KBM-7 (cell line): ENCODE measurements around the gene PJA2.
"Not testable (repeated sequence)": the region's sequence is repeated elsewhere in the genome, so short reads cannot be mapped to it uniquely, and the experiment has no call there.

Experiments
- DNase-seq: peaks from one replicate; pipeline ENCODE4 v3.0.0-alpha.2; 2015
- in situ Hi-C: fragments of 300-500 bp; cut with MboI; formaldehyde crosslinking; loops from 2 replicates; pipeline ENCODE4 v1.14.3; 2020; ENCODE audit warnings: low sequenced_read_pairs, low pct_unique_long_range_greater_than_20kb, mixed read lengths

The PJA2 gene, protein sequence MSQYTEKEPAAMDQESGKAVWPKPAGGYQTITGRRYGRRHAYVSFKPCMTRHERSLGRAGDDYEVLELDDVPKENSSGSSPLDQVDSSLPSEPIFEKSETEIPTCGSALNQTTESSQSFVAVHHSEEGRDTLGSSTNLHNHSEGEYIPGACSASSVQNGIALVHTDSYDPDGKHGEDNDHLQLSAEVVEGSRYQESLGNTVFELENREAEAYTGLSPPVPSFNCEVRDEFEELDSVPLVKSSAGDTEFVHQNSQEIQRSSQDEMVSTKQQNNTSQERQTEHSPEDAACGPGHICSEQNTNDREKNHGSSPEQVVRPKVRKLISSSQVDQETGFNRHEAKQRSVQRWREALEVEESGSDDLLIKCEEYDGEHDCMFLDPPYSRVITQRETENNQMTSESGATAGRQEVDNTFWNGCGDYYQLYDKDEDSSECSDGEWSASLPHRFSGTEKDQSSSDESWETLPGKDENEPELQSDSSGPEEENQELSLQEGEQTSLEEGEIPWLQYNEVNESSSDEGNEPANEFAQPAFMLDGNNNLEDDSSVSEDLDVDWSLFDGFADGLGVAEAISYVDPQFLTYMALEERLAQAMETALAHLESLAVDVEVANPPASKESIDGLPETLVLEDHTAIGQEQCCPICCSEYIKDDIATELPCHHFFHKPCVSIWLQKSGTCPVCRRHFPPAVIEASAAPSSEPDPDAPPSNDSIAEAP

DNA sequence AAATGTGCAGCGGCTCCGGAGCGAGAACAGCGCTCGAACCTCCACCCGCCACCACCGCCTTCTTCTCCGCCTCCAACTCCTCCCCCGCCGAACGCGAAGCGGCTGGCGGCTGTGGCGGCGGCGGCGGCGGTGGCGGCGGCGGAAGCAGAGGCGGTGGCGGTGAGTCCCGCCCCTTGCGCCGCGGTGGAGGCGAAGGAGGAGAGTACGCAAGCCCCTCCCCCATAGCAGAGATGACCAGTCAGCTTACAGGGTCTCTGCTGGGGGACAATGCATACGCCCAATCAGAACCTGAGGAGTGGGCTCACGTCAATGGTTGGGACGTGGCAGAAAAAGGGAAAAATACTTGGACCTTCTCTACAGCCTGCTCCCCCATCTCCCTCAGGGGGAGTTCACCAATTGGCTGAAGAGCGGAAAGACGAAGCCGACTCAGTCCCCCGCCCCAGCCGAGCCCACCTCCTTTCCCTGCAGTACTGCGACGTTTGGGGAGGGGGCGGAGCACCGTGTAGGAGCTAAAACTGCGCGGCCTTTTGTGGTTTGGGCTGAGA lies at the start of gene PJA2:
TSS of gene PJA2 (minus strand) at position 131 of the 545 bp plus-strand sequence. CDS start 26,541 bp downstream, outside the sequence.
- peak; percentile 100 for DNase-seq
- in situ Hi-C loops, result no loop called here

DNA sequence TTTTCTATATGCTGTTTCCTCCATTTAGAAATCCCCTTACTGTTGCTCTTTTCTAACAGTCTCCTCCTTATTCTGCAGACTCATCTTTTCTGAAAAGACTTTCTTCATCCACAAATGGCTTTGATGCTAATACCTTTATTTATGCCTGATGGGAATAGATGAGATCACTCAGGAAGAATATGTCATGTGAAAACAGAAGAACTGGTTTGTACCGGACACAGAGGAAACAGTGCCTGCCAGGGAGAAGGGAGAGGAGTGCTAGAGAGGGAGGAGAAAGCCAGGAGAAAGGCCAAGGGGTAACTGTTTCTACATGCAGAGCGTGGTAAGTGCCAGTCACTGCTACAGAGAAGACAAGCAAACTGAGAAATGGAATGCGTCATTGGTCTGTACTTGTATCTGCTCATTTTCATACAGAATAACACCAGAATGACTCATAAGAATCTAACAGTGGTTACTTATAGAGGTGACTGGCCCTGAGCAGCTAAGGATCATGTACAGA lies 45.9 kb upstream of the PJA2 start:
- peak; percentile 64 for DNase-seq

DNA sequence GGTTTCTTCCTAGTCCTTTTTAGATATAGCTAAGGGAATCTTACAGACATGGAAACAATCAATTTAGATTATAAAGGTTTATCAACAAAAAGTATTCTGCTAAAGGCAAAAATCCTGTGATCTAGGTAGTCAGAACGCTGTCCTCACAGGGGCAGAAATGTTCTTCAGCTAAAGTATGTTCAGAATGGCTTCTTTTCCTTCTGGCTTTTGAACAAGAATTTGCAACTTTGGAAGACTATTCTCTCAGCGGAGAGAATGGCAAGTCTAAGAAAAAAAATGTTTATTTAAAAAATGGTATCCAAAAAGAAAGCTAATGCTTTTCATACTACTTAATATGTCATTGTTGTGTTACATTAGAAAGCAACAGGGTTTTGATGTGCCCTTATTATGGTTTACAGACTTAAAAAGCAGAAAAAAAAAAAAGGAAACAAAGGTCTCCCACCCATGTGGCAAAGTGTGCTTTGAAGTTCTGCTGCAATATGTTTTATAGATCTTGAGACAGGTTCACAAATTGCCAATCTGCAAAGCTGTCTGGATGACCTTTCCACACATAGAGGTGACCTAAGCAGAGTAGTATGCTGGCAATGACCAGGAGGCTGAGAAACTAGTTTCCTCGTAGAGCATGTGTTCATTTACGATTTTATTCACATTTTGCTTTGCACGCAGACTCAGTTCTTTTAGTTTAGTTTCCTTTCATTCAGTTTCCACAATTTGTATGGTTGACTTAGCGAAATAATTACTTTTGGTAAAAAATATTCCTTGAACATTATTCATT lies 45.1 kb upstream of the PJA2 start:
- DNase-seq, result no peak
- in situ Hi-C loops, result no loop called here

More for the DNA sequence above, 45.9 kb upstream of the PJA2 start:
- in situ Hi-C loops, result no loop called here

DNA sequence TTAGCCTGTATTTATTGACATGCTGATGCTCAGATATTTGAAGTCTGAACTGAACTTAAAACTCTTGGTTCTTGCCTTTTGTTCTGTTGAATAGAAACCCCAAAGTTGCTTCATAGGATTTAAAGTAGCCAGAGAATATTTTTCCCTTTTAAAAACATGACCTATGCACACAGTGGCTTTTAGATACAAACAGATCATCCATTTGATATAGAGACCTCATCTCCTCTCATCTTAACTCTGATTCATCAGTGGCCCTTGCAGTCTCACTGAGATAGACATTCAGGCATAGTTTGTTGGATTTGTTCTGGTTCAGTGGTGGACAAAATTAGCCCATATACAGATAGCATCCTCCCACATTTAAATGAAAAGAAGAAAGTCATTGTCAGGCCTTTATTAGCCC lies 43.5 kb upstream of the PJA2 start:
- no peak for DNase-seq
- in situ Hi-C loops, result no loop called here

DNA sequence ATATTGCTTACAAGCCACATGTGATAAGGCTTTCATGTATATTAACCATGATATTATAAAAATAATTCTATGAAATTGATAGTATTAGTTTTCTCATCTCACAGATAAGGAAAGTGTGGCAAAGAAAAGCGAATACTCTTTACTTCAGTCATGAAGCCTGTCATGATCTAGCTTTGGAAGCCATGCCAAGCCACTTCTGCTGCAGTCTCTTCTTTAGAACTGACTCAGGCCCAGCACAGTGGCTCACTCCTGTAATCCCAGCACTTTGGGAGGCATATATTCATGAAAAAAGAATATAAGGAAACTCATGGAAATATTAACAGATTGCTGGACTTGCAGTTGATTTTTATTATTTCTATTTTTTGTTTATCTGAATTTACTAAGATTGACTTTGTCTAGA lies 42.9 kb upstream of the PJA2 start:
- no peak for DNase-seq
- in situ Hi-C loops, result no loop called here

DNA sequence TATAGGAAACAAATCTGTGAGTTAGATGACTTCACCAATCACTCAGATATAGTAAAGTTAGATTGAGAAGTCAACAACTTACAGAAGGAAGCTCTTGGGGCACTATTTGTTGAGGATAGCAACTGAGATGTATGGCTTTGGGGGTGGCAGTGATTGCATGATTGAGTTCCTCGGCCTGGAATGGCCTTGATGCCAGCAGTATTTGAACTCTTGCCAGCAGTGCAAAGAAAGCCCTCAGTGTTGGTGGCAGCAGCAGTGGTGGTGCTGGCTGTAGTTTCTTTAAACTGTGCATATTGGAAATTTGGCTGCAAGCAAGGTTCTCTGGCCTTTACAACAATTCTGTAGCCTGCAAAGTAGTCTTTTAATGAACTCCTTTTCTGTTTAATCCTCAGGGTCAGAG lies 41.4 kb upstream of the PJA2 start:
- in situ Hi-C loops, result no loop called here
- no peak for DNase-seq

DNA sequence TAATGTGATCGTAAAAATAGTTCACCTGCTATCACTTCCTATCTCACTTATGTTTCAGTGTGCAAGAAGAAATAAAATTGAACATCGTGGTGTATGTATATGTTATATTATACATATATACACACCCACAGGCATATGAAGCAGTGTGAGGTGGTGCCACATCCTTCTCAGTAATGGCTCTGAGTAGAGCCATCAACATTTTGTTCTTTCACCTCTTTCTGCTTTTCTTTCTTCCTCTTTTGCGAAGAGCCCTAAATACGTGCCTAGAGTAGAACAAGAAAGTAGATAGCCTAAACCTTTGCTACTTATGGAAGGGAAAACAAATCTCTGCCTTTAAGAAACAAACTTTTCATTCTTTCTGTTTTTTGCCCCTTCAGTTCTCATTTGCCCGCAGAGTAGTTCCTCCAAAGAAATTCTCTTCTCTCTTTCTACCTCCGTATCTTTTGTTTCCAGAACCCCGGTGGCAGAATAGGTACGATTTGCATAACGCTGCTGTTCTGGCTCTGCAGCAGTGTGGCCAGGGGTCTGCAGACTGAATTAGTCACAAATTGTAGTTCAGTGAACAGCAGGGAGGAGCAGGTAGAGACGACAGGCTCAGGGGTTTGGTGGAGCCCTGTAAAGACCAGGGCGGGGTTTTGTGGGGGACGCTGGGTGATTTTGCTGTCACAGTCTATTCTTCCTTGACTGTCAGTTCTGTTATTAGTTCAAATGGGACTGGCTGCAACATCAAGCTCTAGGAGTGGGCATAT lies 40.5 kb upstream of the PJA2 start:
- in situ Hi-C loops, result no loop called here
- no peak for DNase-seq

DNA sequence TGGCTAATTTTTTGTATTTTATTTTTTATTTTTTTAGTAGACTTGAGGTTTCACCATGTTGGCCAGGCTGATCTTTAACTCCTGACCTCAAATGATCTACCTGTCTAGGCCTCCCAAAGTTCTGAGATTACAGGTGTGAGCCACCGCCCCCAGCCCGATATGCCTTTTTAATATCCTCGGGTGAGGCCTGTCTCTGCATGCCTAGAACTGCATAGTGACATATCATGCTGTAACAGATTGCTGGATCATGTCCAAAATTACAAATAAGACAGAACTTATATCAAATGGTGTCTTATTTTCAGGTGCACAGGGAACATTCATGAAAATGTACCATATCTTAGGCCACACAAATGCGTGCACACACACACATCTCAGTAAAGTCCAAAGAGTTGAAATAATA lies 39.1 kb upstream of the PJA2 start:
- DNase-seq, result no peak
- in situ Hi-C loops, result no loop called here

DNA sequence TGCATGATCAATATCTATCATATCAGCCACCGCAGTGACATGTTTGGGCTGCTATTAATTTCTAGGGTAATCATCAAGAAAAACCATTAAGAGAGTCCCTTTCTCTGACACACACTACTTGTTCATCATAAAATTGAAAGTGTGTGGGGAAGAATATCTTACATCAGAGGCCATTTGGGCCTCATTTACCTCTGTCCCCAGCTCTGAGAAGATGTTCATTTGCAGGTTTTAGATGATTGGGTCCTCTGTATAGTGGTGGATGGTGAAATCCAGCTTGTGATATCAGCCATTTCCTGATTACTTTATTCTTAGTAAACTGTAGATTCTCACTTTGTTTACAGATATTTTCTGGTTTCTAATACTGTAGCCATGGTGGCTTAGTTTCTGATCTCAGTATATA lies 29.8 kb upstream of the PJA2 start:
- DNase-seq, result no peak
- in situ Hi-C loops, result no loop called here

DNA sequence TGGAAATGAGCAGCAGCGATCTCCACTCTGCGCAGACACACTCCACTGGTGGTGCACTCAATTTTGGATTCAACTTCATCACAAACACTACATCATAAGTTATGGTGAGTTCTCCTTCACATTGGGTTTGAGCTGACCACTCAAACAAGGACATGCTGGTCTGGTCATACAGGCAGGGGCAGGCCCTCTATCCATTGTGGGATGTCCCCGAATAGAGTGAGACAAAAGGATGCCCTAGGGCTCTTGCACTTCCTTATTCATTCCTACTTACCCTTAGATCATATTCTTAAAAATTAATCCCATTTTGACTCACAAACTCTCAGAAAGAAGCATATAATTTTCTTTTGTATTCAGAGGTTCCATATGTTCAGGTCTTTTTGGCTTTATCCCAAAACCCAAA lies 16.3 kb upstream of the PJA2 start:
- in situ Hi-C loops, result no loop called here
- no peak for DNase-seq

DNA sequence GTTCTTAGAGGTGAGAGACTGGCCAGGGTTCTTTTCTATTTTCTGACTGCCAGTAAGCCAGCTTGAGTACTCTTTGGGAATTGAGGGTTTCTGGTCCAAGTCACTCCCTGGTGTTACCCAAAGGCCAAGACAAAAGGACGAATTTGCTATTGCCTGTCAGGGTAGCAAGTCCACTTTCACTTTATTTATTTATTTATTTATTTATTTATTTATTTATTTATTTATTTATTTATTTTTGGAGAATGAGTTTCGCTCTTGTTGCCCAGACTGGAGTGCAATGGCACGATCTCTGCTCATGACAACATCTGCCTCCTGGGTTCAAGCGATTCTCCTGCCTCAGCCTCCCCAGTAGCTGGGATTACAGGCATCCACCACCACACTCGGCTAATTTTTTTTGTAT lies 15.7 kb upstream of the PJA2 start:
- DNase-seq, in situ Hi-C loops: not testable (repeated sequence)

DNA sequence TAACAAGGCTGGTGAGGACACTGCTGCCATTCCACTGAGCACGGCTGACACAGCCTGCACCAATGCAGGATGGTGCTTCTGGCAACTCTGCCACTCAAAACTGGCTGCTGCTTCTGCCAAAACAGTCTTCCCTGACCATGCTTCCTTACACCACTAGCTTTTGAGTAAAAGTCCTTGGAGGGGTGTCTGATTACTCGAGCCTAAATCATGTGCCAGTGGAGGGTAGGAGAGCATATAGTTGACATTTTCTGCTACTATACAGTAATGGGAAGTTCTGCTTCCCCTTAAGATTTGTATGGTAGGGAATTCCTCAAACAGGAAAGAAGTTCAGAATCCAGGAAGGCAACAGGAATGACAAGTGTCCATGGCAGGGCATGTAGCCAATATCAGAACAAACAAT lies 12.2 kb upstream of the PJA2 start:
- DNase-seq, result no peak
- in situ Hi-C loops, result no loop called here

DNA sequence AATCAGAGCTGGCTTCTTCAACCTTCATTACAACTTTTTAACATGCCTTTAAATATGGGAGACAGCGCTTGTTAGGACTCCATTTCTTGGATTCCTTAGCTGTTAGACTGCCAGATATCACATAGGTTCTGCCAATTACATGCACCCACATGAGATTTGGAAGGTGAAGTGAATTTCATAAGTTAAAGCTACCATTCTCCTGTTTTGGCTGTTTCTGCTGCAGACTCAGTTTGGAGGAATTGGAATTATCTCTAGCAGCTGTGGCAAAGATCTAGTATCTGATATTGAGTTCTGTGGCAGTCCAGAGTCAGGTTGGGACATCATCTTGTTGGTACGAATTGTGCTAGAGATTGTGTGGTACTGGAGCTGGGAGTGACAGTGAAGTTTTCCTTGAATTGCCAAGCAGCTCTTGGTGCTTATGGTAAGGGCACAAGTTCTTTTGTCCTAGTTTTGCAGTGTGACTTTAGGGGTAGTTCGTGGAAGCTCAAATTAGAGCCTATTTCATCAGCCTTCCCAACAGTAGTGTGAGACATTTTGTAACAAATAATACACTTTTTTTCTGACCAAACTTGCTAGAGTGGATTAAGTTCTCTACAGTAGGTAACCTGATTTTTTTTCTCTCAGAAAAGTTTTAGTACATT lies 9.1 kb upstream of the PJA2 start:
- in situ Hi-C loops, result no loop called here
- DNase-seq, result no peak

DNA sequence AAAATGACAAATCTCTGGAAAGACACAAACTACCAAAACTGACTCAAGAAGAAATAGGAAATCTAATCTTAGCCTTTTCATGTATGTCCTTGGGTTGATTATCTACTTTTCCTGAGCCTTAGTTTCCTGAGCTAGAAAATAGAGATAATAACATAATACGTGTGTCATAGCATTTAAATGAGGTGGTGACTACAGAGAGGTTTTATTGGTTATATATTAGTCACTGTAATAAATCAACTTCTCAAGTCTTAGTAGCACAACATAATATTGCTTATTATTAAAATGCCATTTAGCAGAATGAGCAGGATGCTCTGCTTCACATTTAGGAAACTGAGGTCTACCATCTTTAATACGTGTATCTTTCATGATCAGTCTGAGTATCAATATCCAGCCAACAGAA lies 7.1 kb upstream of the PJA2 start:
- no peak for DNase-seq
- in situ Hi-C loops, result no loop called here

DNA sequence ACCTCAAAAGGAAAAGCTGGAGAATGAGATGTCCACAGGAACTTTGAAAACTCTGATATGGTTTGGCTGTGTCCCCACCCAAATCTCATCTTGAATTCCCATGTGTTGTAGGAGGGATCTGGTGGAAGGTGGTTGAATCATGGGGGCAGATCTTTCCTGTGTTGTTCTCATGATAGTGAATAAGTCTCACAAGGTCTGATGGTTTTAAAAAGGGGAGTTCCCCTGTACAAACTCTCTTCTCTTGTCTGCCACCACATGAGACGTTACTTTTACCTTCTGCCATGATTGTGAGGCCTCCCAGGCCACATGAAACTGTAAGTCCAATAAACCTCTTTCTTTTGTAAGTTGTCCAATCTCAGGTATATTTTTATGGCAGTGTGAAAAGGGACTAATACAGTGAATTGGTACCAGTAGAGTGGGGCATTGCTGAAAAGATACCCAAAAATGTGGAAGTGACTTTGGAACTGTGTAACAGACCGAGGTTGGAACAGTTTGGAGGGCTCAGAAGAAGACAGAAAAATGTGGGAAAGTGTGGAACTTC lies 4.2 kb upstream of the PJA2 start:
- DNase-seq, in situ Hi-C loops: not testable (repeated sequence)

DNA sequence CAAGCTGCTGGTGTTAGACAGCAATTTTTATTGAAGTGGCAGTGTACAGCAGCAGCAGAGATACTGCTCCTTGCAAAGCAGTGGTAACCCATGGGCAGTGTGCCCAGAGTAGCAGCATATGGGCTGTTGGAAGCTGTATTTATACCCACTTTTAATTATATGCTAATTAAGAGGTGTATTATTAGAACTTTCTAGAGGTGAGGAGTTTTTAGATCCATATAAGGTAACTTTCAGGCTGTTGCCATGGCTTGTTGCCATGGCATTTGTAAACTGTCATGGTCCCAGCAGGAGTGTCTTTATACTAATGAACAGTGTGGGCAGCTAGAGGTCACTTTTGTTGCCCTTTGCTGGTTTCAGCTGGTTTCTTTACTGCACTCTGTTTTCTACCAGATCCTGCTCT lies 3.7 kb upstream of the PJA2 start:
- peak; percentile 22 for DNase-seq

DNA sequence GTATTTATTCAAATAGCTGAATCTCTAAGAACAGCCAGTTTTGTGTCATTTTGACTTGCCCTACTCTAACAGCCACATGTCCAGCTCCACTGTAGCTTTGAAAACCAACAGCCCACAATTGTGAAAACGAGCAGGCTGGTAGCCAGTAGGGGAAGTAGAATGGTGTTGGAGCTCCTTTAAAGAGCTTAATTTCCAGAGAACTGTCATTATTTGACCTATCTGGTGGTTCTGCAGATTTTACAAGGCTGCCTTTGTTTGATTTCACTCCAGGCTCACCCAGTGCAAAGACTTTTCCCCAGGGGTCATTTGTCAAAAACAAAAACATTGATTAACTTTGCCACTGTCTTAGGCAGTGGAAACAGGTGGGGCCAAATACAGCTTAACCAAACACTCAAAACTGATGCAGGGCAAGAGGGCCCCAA lies 3.2 kb upstream of the PJA2 start:
- peak; percentile 49 for DNase-seq
- in situ Hi-C loops, result no loop called here

More for the DNA sequence above, 3.7 kb upstream of the PJA2 start:
- in situ Hi-C loops, result no loop called here

DNA sequence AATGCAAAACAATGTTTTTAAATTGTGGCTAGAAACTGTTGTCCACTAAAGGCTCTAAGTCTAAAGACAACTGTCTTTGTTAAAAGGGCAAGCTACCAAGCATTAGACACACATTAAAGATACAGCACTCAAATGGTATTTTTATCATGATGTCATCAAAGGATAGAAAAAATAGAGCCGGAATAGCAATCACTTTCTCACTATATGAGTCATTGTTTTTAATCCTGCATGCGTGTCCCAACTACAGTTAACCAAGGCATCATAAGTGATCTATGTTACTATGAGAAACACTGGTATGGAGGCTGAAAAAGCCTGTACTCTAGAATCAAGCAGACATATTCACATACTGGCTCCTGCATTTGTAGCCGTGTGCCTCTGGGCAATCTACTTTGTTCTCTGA lies 1.9 kb upstream of the PJA2 start:
- in situ Hi-C loops, result no loop called here

More for the DNA sequence above, 1.9 kb upstream of the PJA2 start:
- DNase-seq, result no peak
